ENCODE results near the gene SYNRG. TPM values are rescaled to one million over a fixed set of nuclear protein-coding genes. Genes with fewer than 3 reads are reported as not detected.

SYNRG gene
- total and polyA plus RNA-seq, 2 donors (not counting 3 experiments of a cell fraction or from before 2014, with no cell fraction given): 15.3 to 42.2 TPM

DNA sequence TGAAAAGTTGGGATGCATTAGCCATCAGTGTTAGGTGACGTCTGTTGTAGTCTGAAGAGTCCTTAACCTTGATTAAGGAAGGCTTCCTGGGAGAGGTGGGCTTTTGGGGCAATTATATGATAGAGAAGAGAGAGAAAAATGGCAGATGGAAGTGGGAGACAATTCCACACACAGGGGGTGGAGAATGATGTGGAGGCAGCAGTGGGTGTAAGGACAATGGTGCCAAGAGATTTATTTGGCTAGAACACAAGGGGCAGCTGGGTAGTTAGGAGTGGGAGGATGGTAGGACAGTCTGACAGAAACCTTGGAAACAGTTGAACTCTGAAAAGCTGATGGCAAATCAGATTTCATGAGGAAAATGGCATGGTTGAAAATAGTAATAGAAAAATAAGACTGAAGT, 130.2 kb downstream of the SYNRG start:
- H2AFZ ChIP-seq (ENCODE audit: low read depth, low read length): no peak overlapping the region
- no peaks in the 10 kb centered on the region for H3K79me2 ChIP-seq (ENCODE audit: control insufficient read depth, insufficient read depth, low read length)
- H4K20me1 ChIP-seq (replicated peaks; ENCODE audit: control insufficient read depth, extremely low read depth, insufficient read depth, low read length): no peaks in the 10 kb centered on the region
- intact Hi-C loops (cut with micrococcal nuclease): no loop called here
- H3K9ac ChIP-seq (replicated peaks; ENCODE audit: extremely low read depth, insufficient read depth, low read length): no peak overlapping the region
- no peak overlapping the region for H3K4me3 ChIP-seq (replicated peaks in 1 of 3; ENCODE audit: insufficient read depth in 1 of 3, low read depth in 1 of 3, low read length in 3 of 3)
- H3K4me1 ChIP-seq (ENCODE audit: control insufficient read depth, extremely low read depth, insufficient read depth, low read length): peaks cover 22% of the 10 kb centered on the region
- no peak overlapping the region for H3K27ac ChIP-seq (ENCODE audit: insufficient read depth, low read depth, low read length)
- ChIA-PET CTCF (no interaction called here), POLR2A (no interaction called here)
- H3K36me3 ChIP-seq (ENCODE audit: control insufficient read depth in 2 of 2, extremely low read depth in 1 of 2, insufficient read depth in 2 of 2, low read length in 2 of 2): peaks cover 3 to 7% of the 10 kb centered on the region in 2 experiments
- H3K9me3 ChIP-seq (replicated peaks; ENCODE audit: control insufficient read depth, insufficient read depth, low read length): no peaks in the 10 kb centered on the region
- dilution Hi-C loops (cut with MboI; ENCODE audit: extremely low pct_ligation_motif_present, low sequenced_read_pairs): no loop called here
- BruUV-seq (replicated peaks): no TSS peak
- H3K9me1 ChIP-seq (replicated peaks; ENCODE audit: control insufficient read depth, extremely low read depth, insufficient read depth, low read length): no peaks in the 10 kb centered on the region
- no peaks in the 10 kb centered on the region for H3K27me3 ChIP-seq (ENCODE audit: control insufficient read depth in 2 of 2, insufficient read depth in 2 of 2, low read length in 2 of 2)
- TF ChIP-seq, protein P1, sequence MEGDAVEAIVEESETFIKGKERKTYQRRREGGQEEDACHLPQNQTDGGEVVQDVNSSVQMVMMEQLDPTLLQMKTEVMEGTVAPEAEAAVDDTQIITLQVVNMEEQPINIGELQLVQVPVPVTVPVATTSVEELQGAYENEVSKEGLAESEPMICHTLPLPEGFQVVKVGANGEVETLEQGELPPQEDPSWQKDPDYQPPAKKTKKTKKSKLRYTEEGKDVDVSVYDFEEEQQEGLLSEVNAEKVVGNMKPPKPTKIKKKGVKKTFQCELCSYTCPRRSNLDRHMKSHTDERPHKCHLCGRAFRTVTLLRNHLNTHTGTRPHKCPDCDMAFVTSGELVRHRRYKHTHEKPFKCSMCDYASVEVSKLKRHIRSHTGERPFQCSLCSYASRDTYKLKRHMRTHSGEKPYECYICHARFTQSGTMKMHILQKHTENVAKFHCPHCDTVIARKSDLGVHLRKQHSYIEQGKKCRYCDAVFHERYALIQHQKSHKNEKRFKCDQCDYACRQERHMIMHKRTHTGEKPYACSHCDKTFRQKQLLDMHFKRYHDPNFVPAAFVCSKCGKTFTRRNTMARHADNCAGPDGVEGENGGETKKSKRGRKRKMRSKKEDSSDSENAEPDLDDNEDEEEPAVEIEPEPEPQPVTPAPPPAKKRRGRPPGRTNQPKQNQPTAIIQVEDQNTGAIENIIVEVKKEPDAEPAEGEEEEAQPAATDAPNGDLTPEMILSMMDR (IDR thresholded peaks at IDR 0.05; ENCODE audit: extremely low read depth in 1 of 2, insufficient read depth in 1 of 2, low read depth in 1 of 2, low read length in 2 of 2): no peak
- no peak for TF ChIP-seq MYC (IDR thresholded peaks at IDR 0.05; ENCODE audit: low read depth, low read length)
- TF ChIP-seq, protein P2, sequence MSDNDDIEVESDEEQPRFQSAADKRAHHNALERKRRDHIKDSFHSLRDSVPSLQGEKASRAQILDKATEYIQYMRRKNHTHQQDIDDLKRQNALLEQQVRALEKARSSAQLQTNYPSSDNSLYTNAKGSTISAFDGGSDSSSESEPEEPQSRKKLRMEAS (IDR thresholded peaks at IDR 0.05; ENCODE audit: insufficient read depth, insufficient read length): no peak
- TF ChIP-seq FOS (IDR thresholded peaks at IDR 0.05; ENCODE audit: borderline replicate concordance, insufficient read depth, low read length): no peak
- TF ChIP-seq JUN (IDR thresholded peaks at IDR 0.05; ENCODE audit: borderline replicate concordance, insufficient read depth, insufficient read length, low read depth): no peak
- TF ChIP-seq EZH2 (IDR thresholded peaks at IDR 0.05; ENCODE audit: borderline replicate concordance, low read depth, low read length, severe bottlenecking): no peak
- TF ChIP-seq POLR2AphosphoS5 (IDR thresholded peaks at IDR 0.05; ENCODE audit: insufficient read depth, low read depth, low read length): no peak
- DNase-seq (ENCODE audit: low read depth, low spot score) (no peak), FAIRE-seq (no peak)
- H3K4me2 ChIP-seq (ENCODE audit: insufficient read depth, low read length): no peak overlapping the region

All from endothelial cell of umbilical vein (primary cell).